ENCODE measurements around the gene FRMD8.

The FRMD8 gene

GRCh38 chr11:65415499-65416340 is 29.3 kb downstream of the FRMD8 start:
- DNase-seq, result no peak

DNA sequence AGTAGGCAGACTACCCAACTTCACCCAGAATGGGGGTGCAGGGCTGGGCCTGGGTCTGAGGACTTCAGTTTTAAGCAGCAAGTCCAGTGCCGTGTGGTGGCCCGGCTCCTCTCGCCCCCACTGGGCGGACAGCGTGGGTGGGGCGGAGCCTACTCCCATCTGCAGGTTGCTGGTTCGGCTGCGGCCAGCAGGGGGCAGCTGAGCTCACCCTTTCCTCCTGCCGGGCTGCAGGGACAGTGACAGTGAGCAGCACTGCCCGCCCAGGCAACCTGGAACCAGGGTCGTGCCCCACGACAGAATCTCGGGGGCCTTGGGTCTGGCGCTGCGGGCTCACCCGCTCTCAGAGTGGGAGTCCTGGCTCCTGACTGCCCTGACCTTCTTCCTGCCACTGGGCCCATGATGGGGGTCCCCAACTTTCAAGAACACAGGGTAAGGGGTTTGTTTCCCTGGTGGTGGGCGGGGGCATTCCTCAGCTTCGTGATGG is 29.9 kb downstream of the FRMD8 start:
- peak; percentile 91 to 93 for DNase-seq

DNA sequence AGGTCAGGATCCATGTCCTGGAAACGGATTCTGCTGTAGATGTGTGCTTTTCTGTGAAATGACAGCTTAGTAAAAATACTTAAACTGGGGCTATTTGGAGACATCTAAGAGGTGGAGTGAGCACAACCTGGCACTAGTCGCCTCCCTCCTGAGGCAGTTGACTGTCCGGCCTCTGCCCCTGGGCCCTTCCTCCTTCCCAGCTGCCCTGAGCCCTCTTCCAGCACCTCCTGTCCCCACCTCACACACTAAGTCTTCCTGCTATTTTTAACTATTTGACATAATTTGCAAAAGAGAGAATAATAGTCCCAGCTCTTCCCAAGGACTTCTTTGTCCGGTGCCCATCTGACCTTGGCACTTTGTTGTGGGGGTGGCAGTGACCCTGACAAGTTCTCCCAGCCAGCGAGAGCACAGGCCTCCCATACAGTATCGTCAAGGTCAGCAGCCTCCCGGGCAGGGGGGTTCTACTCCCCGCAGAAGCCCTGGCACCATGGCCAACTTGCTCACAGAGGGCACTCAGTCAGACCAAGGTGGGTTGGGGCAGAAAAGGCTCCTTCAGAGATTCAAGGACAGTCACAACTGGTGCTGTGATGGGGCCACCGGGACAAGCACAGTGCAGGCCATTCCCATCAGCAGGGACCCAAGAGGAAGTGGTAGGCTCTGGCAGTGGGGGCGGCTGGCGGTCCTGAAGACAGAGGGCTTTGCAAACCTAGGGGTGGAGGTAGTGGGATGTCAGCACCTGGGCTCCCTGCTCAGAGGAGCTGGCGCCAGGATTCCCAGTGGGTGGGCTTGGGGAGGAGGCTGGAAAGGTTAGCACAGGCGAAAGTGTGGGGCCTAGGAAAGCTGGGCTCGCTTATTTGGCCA is 30.6 kb downstream of the FRMD8 start:
- peak; percentile 37 to 42 for DNase-seq

DNA sequence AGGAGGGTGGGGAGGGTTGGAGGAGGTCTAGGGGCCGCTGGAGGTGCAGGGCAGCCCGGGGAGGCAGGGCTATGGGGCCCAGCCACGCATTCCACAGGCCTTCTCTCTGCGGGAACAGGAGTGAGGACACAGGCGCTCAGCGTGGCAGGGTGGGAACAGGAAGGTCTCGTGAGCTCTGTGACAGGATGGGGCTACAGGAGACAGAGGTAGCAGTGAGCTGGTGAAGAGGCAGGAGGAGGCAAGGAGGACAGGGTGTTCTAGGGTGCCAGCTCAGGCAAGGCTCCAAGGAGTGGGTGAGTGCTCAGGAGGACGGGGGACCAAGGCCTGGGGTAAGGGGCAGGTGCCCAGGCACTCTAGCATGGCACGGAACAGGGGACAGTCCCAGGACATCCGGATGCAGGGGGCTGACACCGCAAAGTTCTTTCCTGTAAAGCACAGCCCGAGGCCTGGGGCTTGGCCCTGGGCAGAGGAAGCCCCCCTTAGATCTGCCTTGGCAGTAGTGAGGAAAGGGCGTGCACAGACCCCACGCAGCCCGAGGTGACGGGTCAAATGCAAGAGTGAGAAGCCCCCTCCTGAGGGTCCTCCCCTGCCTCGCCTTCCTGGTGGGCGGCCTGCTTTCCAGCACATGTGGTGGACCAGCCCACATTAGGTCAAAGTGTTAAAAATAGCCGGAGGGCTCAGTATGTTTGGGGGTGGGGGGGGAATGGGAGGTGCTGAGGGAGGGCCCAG is 31.4 kb downstream of the FRMD8 start:
- peak; percentile 52 to 59 for DNase-seq

- no peak for DNase-seq
Observed at GRCh38 chr11:65418431-65418680, 31.9 kb downstream of the FRMD8 start.

GRCh38 chr11:65418681-65419459 is 32.4 kb downstream of the FRMD8 start:
- peak; percentile 90 to 93 for DNase-seq

- no peak for DNase-seq
Observed at GRCh38 chr11:65419460-65419771, 33.0 kb downstream of the FRMD8 start.

DNA sequence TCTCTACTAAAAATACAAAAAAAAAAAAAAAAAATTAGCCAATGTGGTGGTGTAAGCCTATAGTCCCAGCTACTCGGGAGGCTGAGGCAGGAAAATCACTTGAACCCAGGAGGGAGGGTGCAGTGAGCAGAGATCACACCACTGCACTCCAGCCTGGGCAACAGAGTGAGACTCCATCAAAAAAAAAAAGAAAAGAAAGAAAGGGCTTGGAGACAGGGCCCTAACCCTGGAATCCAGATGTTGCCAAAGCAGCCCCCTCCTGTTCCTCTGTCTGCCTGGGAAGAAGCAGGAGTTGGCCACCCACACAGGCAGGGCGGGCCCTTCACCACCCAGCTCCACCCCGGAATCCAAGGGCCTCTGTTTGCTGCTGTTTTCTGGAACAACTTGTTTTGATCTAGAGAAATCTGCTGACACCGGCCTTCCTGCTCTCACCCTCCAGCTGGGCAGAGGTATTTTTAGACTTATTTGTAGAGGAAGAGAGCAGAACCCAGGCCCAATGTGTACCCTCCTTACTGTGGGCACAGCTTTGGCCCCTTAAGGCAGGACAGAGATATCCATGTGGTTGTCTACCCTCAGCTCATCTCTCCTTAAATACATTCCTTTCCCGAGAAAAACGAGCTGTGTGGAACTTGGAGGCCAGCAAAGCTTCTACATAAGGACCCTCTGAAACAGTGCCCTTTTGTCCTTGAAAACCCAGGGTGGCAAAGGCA is 33.5 kb downstream of the FRMD8 start:
- DNase-seq, result peak; percentile 83 to 88

DNA sequence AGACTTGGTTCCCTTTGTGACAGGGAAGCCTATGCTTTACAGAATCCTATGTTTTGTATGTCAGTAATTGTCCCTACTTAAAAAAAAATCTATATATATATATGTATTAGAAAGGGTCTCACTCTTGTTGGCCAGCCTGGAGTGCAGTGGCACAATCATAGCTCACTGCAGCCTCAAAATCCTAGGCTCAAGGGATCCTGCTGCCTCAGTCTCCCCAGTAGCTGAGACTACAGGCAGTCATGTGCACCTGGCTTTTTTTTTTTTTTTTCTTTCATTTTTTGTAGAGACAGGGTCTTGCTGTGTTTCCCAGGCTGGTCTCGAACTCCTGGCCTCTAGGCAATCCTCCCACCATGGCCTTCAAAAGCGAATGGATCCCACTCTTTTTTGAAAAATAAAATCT is 34.1 kb downstream of the FRMD8 start:
- no peak for DNase-seq

DNA sequence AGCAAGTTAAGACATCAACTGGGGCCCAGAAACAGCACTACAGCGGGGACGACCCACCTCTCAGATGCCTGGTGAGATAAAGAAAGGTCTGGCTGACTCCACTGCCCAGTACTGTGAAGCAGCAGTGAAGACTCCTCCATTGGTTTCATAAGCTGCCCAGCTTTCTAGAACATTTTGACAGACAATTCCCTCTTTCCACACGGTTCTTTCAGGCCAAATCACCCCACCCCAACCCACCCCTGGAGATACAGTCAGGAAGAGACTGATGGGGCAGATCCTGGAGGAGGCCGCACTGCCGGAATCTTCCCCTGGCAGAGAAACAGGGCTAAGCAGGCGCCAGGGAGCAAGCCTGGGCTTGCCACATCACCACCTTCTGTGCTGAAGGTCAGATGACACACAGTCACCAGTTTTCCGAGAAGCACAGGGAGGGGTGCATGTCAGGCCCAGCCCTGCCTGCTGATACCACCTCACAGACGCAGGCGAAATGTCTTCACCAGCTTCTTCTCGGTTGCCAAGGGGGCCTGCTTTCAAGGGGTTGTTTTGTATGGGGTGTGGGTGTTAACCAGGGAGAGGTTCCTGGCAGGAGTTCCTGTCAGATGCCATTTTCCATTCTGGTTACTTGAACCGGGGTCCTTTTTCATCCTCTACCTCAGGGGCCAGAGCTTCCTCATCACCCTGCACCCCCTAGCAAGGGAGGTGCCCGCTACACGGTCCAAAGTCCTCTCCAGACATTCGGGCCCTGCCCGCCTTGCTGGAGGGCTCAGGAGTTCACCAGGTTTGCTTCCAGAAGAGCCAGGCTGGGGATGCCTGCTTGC is 34.7 kb downstream of the FRMD8 start:
- DNase-seq, result peak; percentile 97

GRCh38 chr11:65421794-65422632 is 35.6 kb downstream of the FRMD8 start:
- DNase-seq, result peak; percentile 96

DNA sequence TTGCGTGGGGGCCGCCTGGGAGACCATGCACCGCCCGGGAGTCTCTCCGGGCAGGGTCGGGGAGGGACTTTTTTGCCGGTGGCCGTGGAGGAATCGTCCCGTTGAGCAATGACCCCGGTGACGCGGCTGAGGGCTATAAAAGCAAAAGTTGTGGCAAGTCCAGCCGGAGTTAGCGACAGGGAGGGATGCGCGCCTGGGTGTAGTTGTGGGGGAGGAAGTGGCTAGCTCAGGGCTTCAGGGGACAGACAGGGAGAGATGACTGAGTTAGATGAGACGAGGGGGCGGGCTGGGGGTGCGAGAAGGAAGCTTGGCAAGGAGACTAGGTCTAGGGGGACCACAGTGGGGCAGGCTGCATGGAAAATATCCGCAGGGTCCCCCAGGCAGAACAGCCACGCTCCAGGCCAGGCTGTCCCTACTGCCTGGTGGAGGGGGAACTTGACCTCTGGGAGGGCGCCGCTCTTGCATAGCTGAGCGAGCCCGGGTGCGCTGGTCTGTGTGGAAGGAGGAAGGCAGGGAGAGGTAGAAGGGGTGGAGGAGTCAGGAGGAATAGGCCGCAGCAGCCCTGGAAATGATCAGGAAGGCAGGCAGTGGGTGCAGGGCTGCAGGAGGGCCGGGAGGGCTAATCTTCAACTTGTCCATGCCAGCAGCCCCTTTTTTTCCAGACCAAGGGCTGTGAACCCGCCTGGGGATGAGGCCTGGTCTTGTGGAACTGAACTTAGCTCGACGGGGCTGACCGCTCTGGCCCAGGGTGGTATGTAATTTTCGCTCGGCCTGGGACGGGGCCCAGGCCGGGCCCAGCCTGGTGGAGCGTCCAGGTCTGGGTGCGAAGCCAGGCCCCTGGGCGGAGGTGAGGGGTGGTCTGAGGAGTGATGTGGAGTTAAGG is 36.4 kb downstream of the FRMD8 start, which contains the start of gene NEAT1:
Gene NEAT1, plus strand, starts transcription at position 166 of the 883 bp plus-strand sequence.
- DNase-seq, result peak; percentile 94 to 96

- peak; percentile 43 to 60 for DNase-seq
Observed at GRCh38 chr11:65423516-65424204, 37.2 kb downstream of the FRMD8 start.

DNA sequence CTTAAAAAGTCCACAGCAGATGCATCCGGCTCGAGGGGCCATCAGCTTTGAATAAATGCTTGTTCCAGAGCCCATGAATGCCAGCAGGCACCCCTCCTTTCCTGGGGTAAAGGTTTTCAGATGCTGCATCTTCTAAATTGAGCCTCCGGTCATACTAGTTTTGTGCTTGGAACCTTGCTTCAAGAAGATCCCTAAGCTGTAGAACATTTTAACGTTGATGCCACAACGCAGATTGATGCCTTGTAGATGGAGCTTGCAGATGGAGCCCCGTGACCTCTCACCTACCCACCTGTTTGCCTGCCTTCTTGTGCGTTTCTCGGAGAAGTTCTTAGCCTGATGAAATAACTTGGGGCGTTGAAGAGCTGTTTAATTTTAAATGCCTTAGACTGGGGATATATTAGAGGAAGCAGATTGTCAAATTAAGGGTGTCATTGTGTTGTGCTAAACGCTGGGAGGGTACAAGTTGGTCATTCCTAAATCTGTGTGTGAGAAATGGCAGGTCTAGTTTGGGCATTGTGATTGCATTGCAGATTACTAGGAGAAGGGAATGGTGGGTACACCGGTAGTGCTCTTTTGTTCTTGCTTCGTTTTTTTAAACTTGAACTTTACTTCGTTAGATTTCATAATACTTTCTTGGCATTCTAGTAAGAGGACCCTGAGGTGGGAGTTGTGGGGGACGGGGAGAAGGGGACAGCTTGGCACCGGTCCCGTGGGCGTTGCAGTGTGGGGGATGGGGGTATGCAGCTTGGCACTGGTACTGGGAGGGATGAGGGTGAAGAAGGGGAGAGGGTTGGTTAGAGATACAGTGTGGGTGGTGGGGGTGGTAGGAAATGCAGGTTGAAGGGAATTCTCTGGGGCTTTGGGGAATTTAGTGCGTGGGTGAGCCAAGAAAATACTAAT is 38.0 kb downstream of the FRMD8 start:
- DNase-seq, result peak; percentile 81 to 83

GRCh38 chr11:65425105-65425970 is 38.9 kb downstream of the FRMD8 start:
- peak; percentile 95 to 97 for DNase-seq
